ENCODE data around the gene ZNF200.

The ZNF200 gene

DNA sequence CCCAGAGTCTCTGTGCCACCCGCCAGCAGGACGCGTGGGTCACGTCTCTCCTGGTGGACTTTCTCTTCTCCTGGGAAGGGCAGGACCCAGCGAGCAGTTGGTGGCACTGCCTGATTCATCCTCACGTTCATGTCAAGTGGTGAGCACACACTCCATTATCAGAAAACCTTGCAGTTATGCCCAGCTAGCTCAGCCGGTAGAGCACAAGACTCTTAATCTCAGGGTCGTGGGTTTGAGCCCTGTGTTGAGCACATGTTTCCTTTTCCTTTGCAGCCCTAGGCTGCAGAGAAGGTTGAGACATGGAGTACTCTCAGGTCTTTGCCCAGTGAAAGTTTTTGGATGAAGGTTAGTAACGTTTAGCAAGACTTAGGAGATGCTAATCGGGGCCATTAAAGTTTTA is 39.0 kb downstream of the ZNF200 start:
- Histone ChIP-seq H3K27ac (ENCODE audit: low read depth, low read length) (no peak overlapping the region), H3K36me3 (ENCODE audit: control insufficient read depth, low read length) (no peaks in the 10 kb centered on the region), H3K79me2 (ENCODE audit: control insufficient read depth, low read length) (no peaks in the 10 kb centered on the region), H3K4me1 (ENCODE audit: control insufficient read depth, low read length) (no peaks in the 10 kb centered on the region), H4K20me1 (ENCODE audit: control insufficient read depth, insufficient read depth, low read depth, low read length) (no peaks in the 10 kb centered on the region), H3K4me3 (ENCODE audit: low read length) (no peak overlapping the region), H3K9me3 (ENCODE audit: control insufficient read depth, insufficient read depth, low read length) (no peaks in the 10 kb centered on the region), H3K27me3 (ENCODE audit: control insufficient read depth, low read length) (peaks cover 13% of the 10 kb centered on the region), H3K9me2 (replicated peaks; ENCODE audit: control insufficient read depth, low read length) (no peaks in the 10 kb centered on the region), H3F3A (ENCODE audit: control insufficient read depth, insufficient read depth) (no peaks in the 10 kb centered on the region), H3K4me2 (ENCODE audit: low read length) (no peak overlapping the region)
- no peak for TF ChIP-seq EZH2phosphoT487 (IDR thresholded peaks at IDR 0.05; ENCODE audit: borderline replicate concordance, low read length)
- TF ChIP-seq, protein P1, sequence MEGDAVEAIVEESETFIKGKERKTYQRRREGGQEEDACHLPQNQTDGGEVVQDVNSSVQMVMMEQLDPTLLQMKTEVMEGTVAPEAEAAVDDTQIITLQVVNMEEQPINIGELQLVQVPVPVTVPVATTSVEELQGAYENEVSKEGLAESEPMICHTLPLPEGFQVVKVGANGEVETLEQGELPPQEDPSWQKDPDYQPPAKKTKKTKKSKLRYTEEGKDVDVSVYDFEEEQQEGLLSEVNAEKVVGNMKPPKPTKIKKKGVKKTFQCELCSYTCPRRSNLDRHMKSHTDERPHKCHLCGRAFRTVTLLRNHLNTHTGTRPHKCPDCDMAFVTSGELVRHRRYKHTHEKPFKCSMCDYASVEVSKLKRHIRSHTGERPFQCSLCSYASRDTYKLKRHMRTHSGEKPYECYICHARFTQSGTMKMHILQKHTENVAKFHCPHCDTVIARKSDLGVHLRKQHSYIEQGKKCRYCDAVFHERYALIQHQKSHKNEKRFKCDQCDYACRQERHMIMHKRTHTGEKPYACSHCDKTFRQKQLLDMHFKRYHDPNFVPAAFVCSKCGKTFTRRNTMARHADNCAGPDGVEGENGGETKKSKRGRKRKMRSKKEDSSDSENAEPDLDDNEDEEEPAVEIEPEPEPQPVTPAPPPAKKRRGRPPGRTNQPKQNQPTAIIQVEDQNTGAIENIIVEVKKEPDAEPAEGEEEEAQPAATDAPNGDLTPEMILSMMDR (IDR thresholded peaks at IDR 0.05; ENCODE audit: low read depth, low read length, poor library complexity, severe bottlenecking) = no peak

DNA sequence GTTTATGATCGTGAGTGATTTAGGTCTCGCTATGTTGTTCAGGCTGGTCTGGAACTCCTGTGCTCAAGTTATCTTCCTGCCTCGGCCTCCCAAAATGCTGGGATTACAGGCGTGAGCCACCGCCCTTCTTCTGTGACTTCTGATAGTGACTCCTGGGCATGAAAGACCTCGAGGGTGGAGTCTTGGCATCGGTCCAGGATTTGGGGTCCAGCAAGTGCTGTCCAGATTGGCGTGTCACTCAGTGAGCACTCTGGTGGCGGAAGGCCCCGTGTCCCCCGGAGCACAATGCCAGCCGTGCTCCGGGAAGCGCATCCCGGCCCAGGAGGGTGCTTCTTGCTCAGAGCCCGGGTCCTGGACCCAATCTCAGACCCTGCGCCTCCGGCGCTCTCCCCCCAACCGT is 40.2 kb downstream of the ZNF200 start:
- H3K4me3 ChIP-seq (ENCODE audit: low read length) = no peak overlapping the region
- TF ChIP-seq, protein P1 (IDR thresholded peaks at IDR 0.05; ENCODE audit: low read depth, low read length, poor library complexity, severe bottlenecking) = no peak
- no peak for TF ChIP-seq EZH2phosphoT487 (IDR thresholded peaks at IDR 0.05; ENCODE audit: borderline replicate concordance, low read length)
- peaks cover 19% of the 10 kb centered on the region for H3K27me3 ChIP-seq (ENCODE audit: control insufficient read depth, low read length)

DNA sequence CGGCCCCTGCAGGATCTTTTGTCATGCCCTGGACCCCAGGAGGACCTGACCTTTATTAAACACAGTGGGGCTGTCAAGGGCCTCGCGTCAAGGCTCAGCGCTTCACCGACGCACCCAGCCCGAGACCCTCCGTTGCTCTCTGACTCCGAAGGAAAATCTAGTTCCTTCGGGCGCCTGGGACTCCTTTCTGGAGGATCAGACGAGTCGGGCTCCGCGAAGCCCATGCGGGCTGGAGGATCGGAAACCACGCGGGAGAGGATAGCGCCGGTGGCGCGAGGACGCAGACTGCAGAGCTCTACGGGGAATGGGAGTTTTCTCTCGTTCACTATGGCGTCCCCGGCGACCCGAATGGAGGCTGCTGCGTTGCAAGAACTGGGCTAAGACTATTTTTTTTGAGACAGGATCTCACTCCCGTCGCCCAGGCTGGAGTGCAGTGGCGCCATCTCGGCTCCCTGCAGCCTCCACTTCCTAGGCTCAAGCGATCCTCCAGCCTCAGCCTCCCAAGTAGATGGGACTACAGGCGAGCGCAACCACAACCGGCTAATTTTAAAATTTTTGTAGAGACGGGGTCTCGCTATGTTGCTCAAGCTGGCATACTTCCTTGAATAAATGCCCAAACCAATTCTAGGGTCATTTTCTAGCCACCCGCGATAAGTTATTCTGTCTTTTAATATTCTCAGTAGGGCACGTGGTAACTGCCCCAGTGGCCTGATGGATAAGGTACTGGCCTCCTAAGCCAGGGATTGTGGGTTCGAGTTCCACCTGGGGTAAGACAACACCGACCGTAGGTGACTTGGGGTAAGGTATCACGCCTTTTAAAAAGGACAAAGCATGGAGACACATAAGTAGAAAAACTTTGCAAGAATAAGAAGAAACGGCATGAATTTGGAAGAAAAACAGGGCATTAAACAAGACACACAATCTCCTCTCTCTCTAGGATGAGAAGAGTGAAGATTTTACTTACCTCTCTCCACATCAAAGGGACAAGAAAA is 41.4 kb downstream of the ZNF200 start:
- Histone ChIP-seq H3K4me1 (ENCODE audit: control insufficient read depth, low read length) (peaks cover 8% of the 10 kb centered on the region), H3K79me2 (ENCODE audit: control insufficient read depth, low read length) (no peaks in the 10 kb centered on the region), H3K9me2 (replicated peaks; ENCODE audit: control insufficient read depth, low read length) (no peaks in the 10 kb centered on the region), H3K36me3 (ENCODE audit: control insufficient read depth, low read length) (no peaks in the 10 kb centered on the region), H3K4me2 (ENCODE audit: low read length) (no peak overlapping the region), H4K20me1 (ENCODE audit: control insufficient read depth, insufficient read depth, low read depth, low read length) (no peaks in the 10 kb centered on the region), H3K4me3 (ENCODE audit: low read length) (no peak overlapping the region), H3K27ac (ENCODE audit: low read depth, low read length) (no peak overlapping the region), H3K9me3 (ENCODE audit: control insufficient read depth, insufficient read depth, low read length) (no peaks in the 10 kb centered on the region), H3K27me3 (ENCODE audit: control insufficient read depth, low read length) (peaks cover 30% of the 10 kb centered on the region), H3F3A (ENCODE audit: control insufficient read depth, insufficient read depth) (no peaks in the 10 kb centered on the region)
- TF ChIP-seq EZH2phosphoT487 (IDR thresholded peaks at IDR 0.05; ENCODE audit: borderline replicate concordance, low read length) = no peak
- TF ChIP-seq, protein P1 (IDR thresholded peaks at IDR 0.05; ENCODE audit: low read depth, low read length, poor library complexity, severe bottlenecking) = no peak

More for the DNA sequence above, 40.2 kb downstream of the ZNF200 start:
- H3K9me2 ChIP-seq (replicated peaks; ENCODE audit: control insufficient read depth, low read length) = no peaks in the 10 kb centered on the region
- no peaks in the 10 kb centered on the region for H3K9me3 ChIP-seq (ENCODE audit: control insufficient read depth, insufficient read depth, low read length)
- H3K27ac ChIP-seq (ENCODE audit: low read depth, low read length) = no peak overlapping the region
- H3K4me2 ChIP-seq (ENCODE audit: low read length) = no peak overlapping the region
- H3K79me2 ChIP-seq (ENCODE audit: control insufficient read depth, low read length) = no peaks in the 10 kb centered on the region
- H3K4me1 ChIP-seq (ENCODE audit: control insufficient read depth, low read length) = no peaks in the 10 kb centered on the region
- no peaks in the 10 kb centered on the region for H4K20me1 ChIP-seq (ENCODE audit: control insufficient read depth, insufficient read depth, low read depth, low read length)
- H3K36me3 ChIP-seq (ENCODE audit: control insufficient read depth, low read length) = no peaks in the 10 kb centered on the region
- H3F3A ChIP-seq (ENCODE audit: control insufficient read depth, insufficient read depth) = no peaks in the 10 kb centered on the region
